BLaER1 (cell line): ENCODE results near the gene ANKRD55.

ENCODE experiments used
- H3K27ac ChIP-seq: shearing (Covaris generic); formaldehyde crosslinking; 2 replicates; pipeline ENCODE4 v1.8.1; 2022
- H3K27me3 ChIP-seq: shearing (Covaris generic); formaldehyde crosslinking; 2 replicates; pipeline ENCODE4 v1.8.1; 2022
- H3K36me3 ChIP-seq: shearing (Covaris generic); formaldehyde crosslinking; 2 replicates; pipeline ENCODE4 v1.8.1; 2022
- H3K4me1 ChIP-seq: shearing (Covaris generic); formaldehyde crosslinking; 2 replicates; pipeline ENCODE4 v1.8.1; 2022
- H3K4me2 ChIP-seq: shearing (Covaris generic); formaldehyde crosslinking; 2 replicates; pipeline ENCODE4 v1.8.1; 2022
- H3K4me3 ChIP-seq: shearing (Covaris generic); formaldehyde crosslinking; 2 replicates; pipeline ENCODE4 v1.8.1; 2022
- H3K9ac ChIP-seq: shearing (Covaris generic); formaldehyde crosslinking; 2 replicates; pipeline ENCODE4 v1.8.1; 2022
- H3K9me3 ChIP-seq: shearing (Covaris generic); formaldehyde crosslinking; 2 replicates; pipeline ENCODE4 v1.8.1; 2022
- H4K20me1 ChIP-seq: shearing (Covaris generic); formaldehyde crosslinking; 2 replicates; pipeline ENCODE4 v1.8.1; 2022
- Cebpa-rat ChIP-seq: shearing (Covaris generic); IDR thresholded peaks from 2 replicates; pipeline ENCODE4 v1.8.1; 2022

Gene ANKRD55

GRCh38 chr5:56175488-56175887, 57.6 kb downstream of the ANKRD55 start:
- H3K9ac ChIP-seq, result no peak overlapping the region
- H3K4me2 ChIP-seq, result no peak overlapping the region
- H3K27ac ChIP-seq, result no peak overlapping the region
- no peaks in the 10 kb centered on the region for H3K36me3 ChIP-seq
- no peaks in the 10 kb centered on the region for H3K27me3 ChIP-seq
- no peak overlapping the region for H3K4me3 ChIP-seq
- H3K4me1 ChIP-seq, result peaks cover 7% of the 10 kb centered on the region
- no peaks in the 10 kb centered on the region for H3K9me3 ChIP-seq
- no peaks in the 10 kb centered on the region for H4K20me1 ChIP-seq
- TF ChIP-seq Cebpa-rat, result no peak

- Histone ChIP-seq H3K4me3 (no peak overlapping the region), H4K20me1 (no peaks in the 10 kb centered on the region), H3K9me3 (no peaks in the 10 kb centered on the region), H3K36me3 (no peaks in the 10 kb centered on the region), H3K4me2 (no peak overlapping the region), H3K27me3 (no peaks in the 10 kb centered on the region), H3K4me1 (peaks cover 7% of the 10 kb centered on the region), H3K9ac (no peak overlapping the region), H3K27ac (no peak overlapping the region)
- TF ChIP-seq Cebpa-rat, result no peak
Measured at GRCh38 chr5:56175021-56175420, 58.1 kb downstream of the ANKRD55 start.

DNA sequence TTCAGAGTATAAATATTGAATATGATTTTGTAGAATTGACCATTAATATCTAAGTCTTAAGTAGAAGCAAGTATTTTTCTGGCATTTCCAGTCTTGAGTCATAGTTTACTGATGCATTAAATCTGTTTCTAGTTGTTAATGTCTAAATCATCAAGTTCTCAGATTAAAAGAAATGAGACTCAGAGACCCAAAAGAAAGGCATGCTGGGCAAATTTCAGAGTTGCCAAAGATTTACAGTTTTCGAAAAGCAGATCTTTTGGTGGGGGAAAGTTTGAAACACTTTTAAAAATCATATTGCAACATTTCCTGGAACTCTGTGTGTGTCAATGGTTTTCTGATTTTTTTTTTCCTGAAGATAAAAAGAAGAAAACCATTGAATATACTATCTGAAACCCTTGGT, 60.9 kb downstream of the ANKRD55 start:
- Histone ChIP-seq H3K9ac (no peak overlapping the region), H3K4me3 (no peak overlapping the region), H3K4me2 (no peak overlapping the region), H3K36me3 (no peaks in the 10 kb centered on the region), H3K27me3 (no peaks in the 10 kb centered on the region), H4K20me1 (no peaks in the 10 kb centered on the region), H3K27ac (no peak overlapping the region), H3K4me1 (peaks cover 9% of the 10 kb centered on the region), H3K9me3 (no peaks in the 10 kb centered on the region)
- no peak for TF ChIP-seq Cebpa-rat

DNA sequence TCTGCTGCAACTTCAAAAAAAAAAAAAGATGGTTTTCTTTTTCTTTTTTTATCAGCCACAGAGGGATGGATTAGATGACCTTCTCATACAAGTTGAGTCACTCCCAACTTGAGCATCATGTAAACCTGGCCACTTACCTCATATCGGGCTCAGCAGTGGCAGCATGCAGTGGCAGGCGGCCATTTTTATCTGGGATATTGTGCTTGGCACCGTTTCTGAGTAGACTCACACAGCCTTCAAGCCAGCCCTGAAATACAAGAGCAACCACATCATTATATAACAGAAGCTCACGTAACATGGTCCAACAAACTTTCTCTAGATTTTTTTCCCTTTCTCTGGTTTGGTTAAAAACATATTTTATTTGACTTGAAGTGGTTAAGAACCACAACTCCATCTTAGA, 62.6 kb downstream of the ANKRD55 start:
- H3K36me3 ChIP-seq, result no peaks in the 10 kb centered on the region
- no peak overlapping the region for H3K9ac ChIP-seq
- H3K4me3 ChIP-seq, result no peak overlapping the region
- no peaks in the 10 kb centered on the region for H3K9me3 ChIP-seq
- H4K20me1 ChIP-seq, result no peaks in the 10 kb centered on the region
- peaks cover 11% of the 10 kb centered on the region for H3K4me1 ChIP-seq
- no peaks in the 10 kb centered on the region for H3K27me3 ChIP-seq
- no peak overlapping the region for H3K27ac ChIP-seq
- no peak overlapping the region for H3K4me2 ChIP-seq
- TF ChIP-seq Cebpa-rat, result no peak

DNA sequence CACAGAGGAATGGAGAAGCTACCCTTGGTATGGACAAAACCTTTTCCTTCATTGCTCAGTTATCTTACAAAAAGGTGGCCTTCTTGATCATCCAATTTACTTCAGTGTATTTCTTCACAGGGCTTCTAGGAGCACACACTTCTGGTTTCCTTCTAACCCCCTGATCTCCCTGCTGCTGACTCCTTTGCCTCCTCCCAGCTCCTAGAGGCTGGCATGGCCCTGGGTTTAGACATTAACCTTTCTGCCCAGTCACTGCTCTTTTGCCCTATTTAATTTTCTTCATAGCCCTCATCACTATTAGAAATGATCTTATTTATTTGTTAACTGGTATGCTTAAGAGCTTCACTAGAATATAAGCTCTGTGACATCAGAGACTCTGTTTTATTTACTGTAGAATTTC, 63.2 kb downstream of the ANKRD55 start:
- Histone ChIP-seq H3K27me3 (no peaks in the 10 kb centered on the region), H3K27ac (no peak overlapping the region), H3K36me3 (no peaks in the 10 kb centered on the region), H3K9ac (no peak overlapping the region), H3K4me2 (no peak overlapping the region), H3K4me1 (peaks cover 17% of the 10 kb centered on the region), H3K9me3 (no peaks in the 10 kb centered on the region), H3K4me3 (no peak overlapping the region), H4K20me1 (no peaks in the 10 kb centered on the region)
- no peak for TF ChIP-seq Cebpa-rat

DNA sequence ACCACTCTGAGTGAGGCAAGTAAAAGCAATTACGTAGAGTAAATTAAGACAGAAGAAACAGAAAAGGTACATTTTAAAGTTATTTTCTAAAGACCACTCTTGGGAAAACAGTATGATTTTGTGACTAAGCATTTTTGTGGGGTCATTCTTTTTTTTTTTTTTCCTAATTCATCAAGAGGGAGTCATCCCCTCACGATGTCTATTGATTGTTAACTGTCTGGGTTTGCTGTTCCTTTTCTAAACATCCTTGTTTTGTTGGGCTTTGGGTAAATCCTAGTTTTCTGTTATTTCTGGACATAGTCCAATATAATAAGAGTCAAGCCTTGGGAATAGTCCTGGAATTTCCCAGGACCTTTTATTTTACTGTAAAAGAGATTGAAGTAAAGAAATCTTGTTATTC, 63.8 kb downstream of the ANKRD55 start:
- H3K4me2 ChIP-seq, result no peak overlapping the region
- no peak for TF ChIP-seq Cebpa-rat
- H3K4me1 ChIP-seq, result peaks cover 24% of the 10 kb centered on the region
- no peaks in the 10 kb centered on the region for H3K27me3 ChIP-seq
- H3K9me3 ChIP-seq, result no peaks in the 10 kb centered on the region
- H4K20me1 ChIP-seq, result no peaks in the 10 kb centered on the region
- no peak overlapping the region for H3K27ac ChIP-seq
- no peak overlapping the region for H3K9ac ChIP-seq
- H3K36me3 ChIP-seq, result no peaks in the 10 kb centered on the region
- H3K4me3 ChIP-seq, result no peak overlapping the region

DNA sequence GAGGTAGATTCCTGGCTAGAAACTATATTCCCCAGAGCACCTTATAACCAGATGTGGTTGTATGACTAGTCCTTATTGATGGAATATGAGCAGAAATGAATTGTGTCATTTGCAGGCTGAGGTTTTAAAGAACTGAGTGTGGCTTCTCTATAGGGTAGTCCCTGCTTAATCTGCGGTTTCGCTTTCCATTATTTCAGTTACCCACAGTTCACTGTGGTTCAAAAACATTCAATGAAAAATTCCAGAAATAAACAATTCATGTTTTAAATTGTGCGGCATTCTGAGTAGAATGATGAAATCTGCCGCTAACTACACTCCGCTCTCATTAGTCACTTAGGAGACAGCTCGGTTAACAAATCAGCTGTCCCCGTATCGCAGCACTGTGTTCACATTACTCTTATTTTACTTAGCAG, 65.1 kb downstream of the ANKRD55 start:
- Histone ChIP-seq H3K27ac (no peak overlapping the region), H3K4me2 (0 out of 2 replicates have a peak overlapping the region, but pooled peaks have one; percentile 0), H3K36me3 (no peaks in the 10 kb centered on the region), H4K20me1 (no peaks in the 10 kb centered on the region), H3K4me3 (no peak overlapping the region), H3K27me3 (no peaks in the 10 kb centered on the region), H3K4me1 (peaks cover 31% of the 10 kb centered on the region), H3K9me3 (no peaks in the 10 kb centered on the region), H3K9ac (no peak overlapping the region)
- TF ChIP-seq Cebpa-rat, result no peak

GRCh38 chr5:56167519-56167918, 65.6 kb downstream of the ANKRD55 start:
- no peaks in the 10 kb centered on the region for H3K9me3 ChIP-seq
- no peak overlapping the region for H3K27ac ChIP-seq
- no peak for TF ChIP-seq Cebpa-rat
- H3K36me3 ChIP-seq, result no peaks in the 10 kb centered on the region
- H3K27me3 ChIP-seq, result no peaks in the 10 kb centered on the region
- no peak overlapping the region for H3K4me3 ChIP-seq
- H3K4me2 ChIP-seq, result 0 out of 2 replicates have a peak overlapping the region, but pooled peaks have one; percentile 0
- no peaks in the 10 kb centered on the region for H4K20me1 ChIP-seq
- no peak overlapping the region for H3K9ac ChIP-seq
- H3K4me1 ChIP-seq, result peaks cover 31% of the 10 kb centered on the region

GRCh38 chr5:56166671-56167385, 66.3 kb downstream of the ANKRD55 start:
- Histone ChIP-seq H3K4me1 (peaks cover 36% of the 10 kb centered on the region), H3K27ac (no peak overlapping the region), H4K20me1 (no peaks in the 10 kb centered on the region), H3K4me2 (no peak overlapping the region), H3K9me3 (no peaks in the 10 kb centered on the region), H3K27me3 (no peaks in the 10 kb centered on the region), H3K36me3 (no peaks in the 10 kb centered on the region), H3K4me3 (no peak overlapping the region), H3K9ac (no peak overlapping the region)
- TF ChIP-seq Cebpa-rat, result no peak

DNA sequence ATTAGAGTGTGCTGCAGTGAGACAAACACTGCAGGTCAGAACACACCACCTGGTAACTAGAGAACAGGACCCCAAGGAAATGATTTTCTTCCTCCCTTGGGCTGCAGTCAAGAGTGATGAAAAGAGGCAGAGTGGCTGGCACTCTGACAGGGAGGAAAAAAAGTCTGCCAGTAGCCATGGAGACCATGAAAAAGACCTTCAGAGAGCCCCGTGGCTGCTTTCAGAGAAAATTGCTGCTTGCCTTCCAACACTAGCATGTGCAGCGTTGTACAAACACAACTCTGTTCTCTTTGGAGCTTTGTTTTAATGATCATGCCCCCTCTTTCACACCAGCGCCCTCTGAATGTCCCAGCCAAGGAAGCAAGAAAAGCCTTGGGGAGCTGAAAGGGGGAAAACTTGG, 68.8 kb downstream of the ANKRD55 start:
- Histone ChIP-seq H3K4me1 (peaks cover 60% of the 10 kb centered on the region), H4K20me1 (no peaks in the 10 kb centered on the region), H3K4me3 (no peak overlapping the region), H3K27ac (peak overlapping the region; percentile 32; the same call in 1 of the 2 replicates), H3K9ac (peak overlapping the region; percentile 46), H3K9me3 (no peaks in the 10 kb centered on the region), H3K36me3 (no peaks in the 10 kb centered on the region), H3K4me2 (peak overlapping the region; percentile 67), H3K27me3 (no peaks in the 10 kb centered on the region)
- TF ChIP-seq Cebpa-rat, result no peak
